Fibroblast of skin of right quadriceps (primary cell): ENCODE results near the gene NCOA3.

Experiments used
- DNase-seq: peaks from one replicate; pipeline ENCODE4 v3.0.0-alpha.2; 2013

Gene NCOA3

GRCh38 chr20:47605673-47606413 is 104.2 kb downstream of the NCOA3 start:
- no peak for DNase-seq

DNA sequence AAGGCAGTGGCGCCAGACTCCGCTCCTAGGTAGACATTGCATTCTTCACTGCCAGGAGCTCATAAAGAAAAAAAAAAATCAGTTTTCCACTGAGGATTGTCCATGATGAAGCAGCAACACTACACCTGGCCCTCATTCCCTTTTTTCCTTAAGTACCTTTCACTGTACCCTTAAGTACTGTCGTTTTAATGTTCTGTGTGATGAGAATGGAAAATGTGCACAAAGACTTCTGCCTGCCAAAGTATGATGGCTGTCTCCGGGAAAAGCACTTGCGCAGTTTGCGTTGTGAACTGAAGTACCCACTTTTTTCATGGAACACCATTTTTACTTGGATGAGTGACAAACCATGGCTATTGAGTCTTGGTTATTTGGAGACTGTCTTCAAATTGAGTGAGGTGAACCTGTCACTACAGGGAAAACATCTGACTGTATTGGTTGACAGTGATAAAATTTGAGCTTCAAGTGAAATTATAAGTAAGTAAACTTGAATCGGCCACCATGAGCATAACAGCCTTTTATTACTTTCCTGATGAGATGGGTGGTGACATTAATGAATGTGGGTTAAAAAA is 104.8 kb downstream of the NCOA3 start:
- DNase-seq, result no peak

GRCh38 chr20:47606983-47607613 is 105.4 kb downstream of the NCOA3 start:
- DNase-seq, result peak; percentile 58

GRCh38 chr20:47609001-47609400 is 107.3 kb downstream of the NCOA3 start:
- DNase-seq, result peak; percentile 20

GRCh38 chr20:47610247-47610944 is 108.7 kb downstream of the NCOA3 start:
- peak; percentile 74 for DNase-seq

GRCh38 chr20:47610945-47611250 is 109.2 kb downstream of the NCOA3 start:
- no peak for DNase-seq

- no peak for DNase-seq
These were observed 110.1 kb downstream of the NCOA3 start for GRCh38 chr20:47611785-47612184.

DNA sequence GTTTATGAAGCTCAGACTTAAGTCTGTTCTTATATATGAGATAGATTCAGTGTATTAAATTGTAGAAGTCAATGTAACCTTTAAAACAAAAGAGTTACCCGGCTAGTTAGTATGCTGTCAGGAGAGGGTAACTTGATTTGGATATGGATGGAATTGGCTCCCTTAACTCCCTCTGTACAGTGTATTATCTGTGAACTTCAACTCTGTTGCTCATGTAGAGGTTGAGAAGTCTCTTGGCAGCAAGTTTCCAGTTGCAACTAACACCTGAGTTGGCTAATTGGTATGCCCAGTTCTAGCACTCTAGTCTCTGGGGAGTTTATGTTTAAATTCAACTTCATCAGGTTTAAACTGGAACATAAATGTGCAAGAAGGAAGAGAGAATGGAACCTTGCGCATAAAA is 111.0 kb downstream of the NCOA3 start:
- DNase-seq, result no peak

DNA sequence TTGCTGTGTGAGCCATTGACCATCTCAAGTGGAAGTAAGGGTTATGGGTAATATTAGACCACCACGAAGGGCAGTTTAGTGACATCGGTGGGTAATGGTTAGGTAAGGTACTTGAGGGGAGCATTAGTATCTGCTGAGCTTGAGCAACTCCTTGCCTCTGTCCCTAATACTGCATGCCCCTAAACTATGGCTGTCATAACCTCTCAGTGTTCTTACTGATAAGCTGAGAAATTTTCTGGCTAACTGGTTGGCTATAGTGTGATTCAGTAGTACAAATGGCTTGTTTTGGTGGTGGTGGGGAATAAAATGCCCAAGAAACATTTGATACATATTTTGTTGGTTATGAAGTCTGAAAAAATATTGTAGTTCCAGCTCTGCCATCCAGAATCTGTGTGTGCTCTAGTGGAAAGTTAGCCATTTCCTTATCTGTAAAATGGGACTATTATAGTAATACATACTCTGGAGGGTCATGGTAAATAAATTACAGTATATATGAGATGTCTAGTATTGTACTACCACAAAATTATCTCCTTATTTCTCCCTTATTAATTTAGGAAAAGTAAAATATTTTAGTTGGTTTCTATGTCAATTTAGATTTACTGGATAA is 113.1 kb downstream of the NCOA3 start:
- DNase-seq, result no peak

DNA sequence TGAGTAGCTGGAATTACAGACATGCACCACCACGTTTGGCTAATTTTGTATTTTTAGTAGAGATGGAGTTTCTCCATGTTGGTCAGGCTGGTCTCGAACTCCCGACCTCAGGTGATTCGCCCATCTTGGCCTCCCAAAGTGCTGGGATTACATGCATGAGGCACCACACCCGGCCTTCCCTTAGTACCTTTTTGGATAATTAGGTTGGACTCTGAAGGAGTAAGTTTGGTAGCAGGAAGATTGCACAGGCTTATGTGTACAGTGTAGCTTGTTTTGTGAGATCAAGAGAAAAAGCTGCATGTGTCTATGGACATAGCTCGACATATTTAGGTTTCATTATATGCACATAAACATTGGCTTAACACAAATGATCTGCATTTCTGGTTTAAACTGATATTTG is 116.8 kb downstream of the NCOA3 start:
- DNase-seq, result no peak

DNA sequence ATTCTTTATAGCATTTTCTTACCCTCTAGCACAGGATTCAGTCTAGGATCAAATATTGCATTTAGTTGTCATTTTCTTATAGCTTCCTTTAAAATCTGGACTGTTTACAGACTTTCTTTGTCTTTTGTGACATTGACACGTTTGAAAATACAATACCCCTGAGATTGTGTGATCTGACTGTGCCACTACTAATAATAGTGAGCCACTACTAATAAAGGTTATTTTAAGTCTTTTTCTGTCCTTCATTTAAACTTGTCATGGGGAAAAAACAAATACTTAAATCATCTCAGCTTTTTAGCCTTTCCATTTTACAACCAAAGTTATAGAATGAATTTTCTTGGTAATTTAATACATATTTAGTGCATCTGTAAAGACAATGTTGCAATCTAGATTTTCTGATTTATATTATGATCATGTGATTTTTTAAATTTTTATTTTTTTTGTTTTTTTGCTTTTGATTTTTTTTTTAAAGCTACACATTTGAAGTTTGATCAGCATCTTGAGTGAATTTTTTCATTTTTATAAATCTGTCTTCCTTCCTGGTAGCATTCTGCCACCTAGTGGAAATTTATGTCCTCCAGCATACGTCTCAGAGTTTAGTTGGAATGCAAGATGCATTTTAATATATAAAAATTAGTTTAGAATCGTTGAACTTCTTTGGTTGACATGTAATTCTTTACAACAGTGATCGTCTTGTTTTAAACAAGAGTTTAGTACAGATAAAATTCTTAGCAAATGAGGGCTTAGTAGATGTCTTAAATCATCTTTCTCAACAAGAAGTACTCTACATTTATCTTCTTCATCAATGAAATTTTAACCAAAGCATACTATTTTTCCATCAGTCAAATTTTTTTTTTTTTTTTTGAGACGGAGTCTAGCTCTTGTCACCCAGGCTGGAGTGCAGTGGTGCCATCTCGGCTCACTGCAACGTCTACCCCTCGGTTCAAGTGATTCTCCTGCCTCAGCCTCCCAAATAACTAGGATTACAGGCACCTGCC is 119.4 kb downstream of the NCOA3 start:
- peak; percentile 64 for DNase-seq

- no peak for DNase-seq
These were observed 120.5 kb downstream of the NCOA3 start for GRCh38 chr20:47622118-47622665.

DNA sequence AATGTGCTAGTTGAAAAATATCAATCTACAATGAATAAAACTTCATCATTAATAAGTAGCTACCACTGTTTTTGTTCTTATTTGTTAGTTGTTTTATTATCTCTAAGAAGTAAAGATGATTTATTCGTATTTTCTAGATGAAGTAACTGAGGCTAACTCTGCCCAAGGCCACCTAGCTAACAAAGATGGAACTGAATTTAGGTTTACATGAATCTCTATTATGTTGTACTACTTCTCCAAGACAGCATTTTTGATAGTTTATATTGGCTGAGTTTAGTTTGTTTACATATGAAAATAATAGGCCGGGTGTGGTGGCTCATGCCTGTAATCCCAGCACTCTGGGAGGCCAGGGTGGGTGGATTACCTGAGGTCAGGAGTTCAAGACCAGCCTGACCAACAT is 121.5 kb downstream of the NCOA3 start:
- no peak for DNase-seq

GRCh38 chr20:47627540-47627939 is 125.9 kb downstream of the NCOA3 start:
- DNase-seq, result no peak

- no peak for DNase-seq
These were observed 128.2 kb downstream of the NCOA3 start for GRCh38 chr20:47629907-47630306.

DNA sequence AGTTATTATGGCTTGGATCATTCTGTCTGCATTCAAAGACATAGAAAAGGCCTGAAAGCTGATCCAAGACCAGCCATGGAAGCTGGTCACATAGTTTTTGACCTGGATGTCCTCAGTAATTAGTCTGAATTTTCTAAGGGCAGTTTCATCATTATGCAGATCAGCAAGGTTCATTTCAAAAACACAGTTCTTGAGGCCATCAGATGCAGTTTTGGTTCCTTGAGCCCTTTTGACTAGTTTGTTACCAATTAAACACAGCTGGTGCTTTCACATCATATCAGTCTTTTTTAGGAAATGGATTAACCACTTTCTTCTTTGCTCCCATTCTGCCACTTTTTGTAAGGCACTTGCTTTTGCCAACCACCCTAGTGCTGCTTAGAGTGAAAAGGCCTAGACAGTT is 129.4 kb downstream of the NCOA3 start:
- no peak for DNase-seq

DNA sequence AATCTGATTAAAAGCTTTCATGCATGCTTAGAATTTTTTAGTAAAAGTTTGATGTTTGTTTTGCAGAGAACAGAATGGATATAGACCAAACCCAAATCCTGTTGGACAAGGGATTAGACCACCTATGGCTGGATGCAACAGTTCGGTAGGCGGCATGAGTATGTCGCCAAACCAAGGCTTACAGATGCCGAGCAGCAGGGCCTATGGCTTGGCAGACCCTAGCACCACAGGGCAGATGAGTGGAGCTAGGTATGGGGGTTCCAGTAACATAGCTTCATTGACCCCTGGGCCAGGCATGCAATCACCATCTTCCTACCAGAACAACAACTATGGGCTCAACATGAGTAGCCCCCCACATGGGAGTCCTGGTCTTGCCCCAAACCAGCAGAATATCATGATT is 133.6 kb downstream of the NCOA3 start:
- DNase-seq, result no peak

- no peak for DNase-seq
These were observed 137.2 kb downstream of the NCOA3 start for GRCh38 chr20:47638851-47639250.

DNA sequence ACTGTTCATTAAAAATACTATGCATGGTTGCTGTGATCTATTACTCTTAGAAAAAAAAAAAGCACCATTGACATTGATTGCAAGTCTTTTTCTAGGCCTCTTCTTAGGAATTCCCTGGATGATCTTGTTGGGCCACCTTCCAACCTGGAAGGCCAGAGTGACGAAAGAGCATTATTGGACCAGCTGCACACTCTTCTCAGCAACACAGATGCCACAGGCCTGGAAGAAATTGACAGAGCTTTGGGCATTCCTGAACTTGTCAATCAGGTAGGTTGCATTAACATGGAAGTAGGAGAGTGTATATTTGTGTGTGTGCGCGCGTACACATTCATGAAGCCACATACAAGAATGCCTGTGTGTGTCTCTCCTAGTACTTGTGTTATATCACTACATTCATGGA is 140.4 kb downstream of the NCOA3 start:
- no peak for DNase-seq

DNA sequence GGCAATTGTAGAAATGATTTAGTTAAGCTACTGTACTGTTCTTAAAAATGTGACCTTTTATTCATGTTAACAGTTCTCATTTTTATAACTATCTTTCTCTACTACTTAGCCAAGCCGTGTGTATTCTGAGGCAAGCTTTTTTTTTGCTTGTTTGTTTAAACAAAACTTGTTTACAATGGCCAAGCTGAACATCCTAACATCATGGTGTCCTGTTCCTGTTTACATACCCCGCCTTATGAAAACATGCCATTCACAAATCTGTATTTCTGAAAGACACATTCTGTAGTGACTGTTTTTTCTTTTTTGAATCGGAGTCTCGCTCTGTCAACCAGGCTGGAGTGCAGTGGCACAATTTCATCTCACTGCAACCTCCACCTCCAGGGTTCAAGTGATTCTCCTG is 140.9 kb downstream of the NCOA3 start:
- DNase-seq, result no peak

- no peak for DNase-seq
These were observed 143.9 kb downstream of the NCOA3 start for GRCh38 chr20:47645632-47646031.

- no peak for DNase-seq
These were observed 146.3 kb downstream of the NCOA3 start for GRCh38 chr20:47647994-47648393.
